GM21360 (cell line): ENCODE data around the gene SACM1L.

Experiments
- ATAC-seq: cut with Tn5 transposase; IDR thresholded peaks from one replicate; pipeline ENCODE4 v1.9.1; 2021; ENCODE audit warnings: mild to moderate bottlenecking, moderate library complexity; ENCODE audit not compliant: unreplicated experiment

Gene SACM1L

DNA sequence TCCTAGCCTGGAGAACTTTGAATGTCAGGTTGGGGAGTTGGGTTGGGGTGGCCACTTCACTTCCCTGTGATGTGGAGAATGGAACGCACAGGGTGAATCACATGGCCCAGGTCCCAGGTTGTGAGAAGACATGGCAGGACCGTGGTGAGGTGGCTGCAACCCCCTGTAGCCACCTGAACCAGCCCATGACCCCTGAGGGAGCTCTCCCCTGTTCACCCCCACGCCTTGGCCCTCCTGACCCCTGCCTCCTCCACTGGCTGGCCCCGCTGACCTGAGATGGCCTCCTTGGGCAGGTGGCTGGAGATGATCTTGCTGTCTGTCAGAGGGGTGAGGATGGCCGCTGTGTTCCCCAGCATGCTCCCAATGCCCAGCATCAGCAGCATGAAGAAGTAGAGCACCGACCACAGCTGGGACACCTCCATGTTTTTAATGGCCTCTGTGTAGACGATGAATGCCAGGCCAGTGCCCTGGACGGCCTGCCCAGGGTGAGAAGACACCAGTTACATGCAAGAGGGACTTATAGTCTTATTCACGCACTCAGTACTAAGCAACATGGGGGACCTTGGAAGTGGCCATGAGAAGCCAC lies 76.2 kb downstream of the SACM1L start:
- ATAC-seq = no peak

GRCh38 chr3:45765958-45766357 lies 76.8 kb downstream of the SACM1L start:
- ATAC-seq = no peak

GRCh38 chr3:45771166-45771775 lies 82.1 kb downstream of the SACM1L start:
- ATAC-seq = no peak

- no peak for ATAC-seq
Observed at GRCh38 chr3:45771831-45772230, 82.6 kb downstream of the SACM1L start.

DNA sequence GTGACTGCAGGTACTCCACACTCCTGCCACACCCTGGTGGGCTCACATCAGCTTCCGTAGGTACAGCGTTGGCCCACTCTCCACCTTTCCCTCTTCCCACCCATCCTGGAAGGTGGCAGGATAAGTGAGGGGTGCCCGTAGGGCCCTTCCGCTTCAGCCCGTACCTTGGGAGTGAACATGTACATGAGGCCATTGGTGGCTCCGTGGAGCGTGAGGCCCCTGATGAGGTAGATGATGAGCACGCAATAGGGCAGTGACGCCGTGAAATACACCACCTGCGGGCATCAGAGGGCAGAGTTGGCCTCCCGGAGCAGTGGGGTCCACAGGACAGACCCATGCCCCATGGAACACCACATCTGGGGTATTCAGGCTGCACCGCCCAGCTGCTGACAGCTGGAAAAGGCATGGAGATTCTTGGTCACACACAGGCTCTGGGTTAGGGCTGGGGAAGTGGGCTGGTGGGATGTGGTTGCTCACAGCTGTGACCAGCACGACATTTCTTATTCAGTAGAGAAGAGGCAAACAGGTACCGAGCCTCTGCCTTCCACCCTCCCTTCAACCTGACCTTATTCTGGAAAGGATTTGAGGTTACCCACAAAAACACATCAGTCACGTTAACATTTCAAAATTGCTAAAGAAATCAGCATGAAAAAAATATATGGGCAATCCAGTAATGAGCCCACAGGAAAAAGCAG lies 83.3 kb downstream of the SACM1L start:
- ATAC-seq = no peak

DNA sequence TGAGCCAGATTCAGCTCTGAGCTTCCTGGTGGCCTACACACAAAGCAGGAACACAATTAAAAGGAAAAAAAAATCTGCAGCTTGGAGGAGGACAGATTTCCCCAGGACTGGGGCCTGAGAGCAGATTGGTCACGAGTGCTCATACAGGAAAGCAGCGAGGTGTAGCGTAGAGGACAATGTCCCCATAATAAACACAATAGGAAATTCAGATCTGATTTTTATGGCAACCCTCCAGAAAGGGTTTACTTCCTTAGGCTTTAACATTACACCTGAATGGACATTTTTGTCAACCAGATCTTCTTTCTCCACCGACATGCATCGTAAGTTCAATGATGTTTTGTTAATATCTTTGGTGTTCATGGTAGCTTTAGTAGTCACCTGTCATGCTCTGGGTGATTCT lies 83.9 kb downstream of the SACM1L start:
- ATAC-seq = no peak

GRCh38 chr3:45773714-45774449 lies 84.7 kb downstream of the SACM1L start:
- no peak for ATAC-seq

DNA sequence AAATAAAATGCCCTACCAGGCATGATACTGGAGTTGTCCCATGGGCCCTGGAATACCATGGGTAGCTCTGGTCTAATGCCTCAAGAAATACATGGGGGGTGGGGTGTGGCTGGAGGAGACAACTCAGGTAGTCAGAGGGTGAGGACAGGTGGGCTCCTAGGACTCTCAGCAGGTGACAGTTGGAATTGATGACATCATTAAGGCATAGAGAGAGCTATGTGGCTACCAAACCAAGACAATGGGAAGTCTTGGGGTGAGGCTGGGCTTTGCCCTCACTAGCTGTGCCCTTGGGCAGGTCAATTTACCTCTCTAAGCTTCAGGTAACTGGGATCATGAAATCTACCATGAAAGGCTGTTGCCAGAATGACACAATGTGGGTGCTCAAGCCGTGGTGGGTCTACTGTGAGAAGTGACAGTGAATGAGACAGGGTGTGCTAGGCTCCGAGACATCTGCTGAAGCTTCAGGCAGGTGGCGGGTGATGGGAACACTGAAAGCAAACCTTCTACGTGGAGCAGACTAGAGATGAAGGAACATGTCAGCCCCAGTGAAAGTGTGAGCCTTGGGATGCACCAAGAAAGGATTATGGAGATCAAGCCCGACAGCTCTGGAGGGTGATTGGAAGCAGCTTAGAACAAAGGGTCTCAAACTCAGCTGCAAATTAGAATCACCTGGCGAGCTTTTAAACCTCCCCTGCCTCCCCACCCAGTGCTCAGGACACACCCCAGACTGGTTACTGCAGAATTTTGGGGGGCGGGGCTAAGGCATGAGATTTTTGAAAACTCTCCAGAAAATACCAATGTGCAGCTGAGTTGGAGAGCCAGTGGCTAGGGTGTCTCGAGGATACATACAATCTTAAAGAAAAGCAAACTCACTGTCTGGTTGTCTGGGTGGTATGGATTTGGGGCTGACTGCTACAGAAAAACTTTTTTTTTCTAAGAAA lies 85.7 kb downstream of the SACM1L start:
- ATAC-seq = no peak

GRCh38 chr3:45775571-45776300 lies 86.5 kb downstream of the SACM1L start:
- ATAC-seq = no peak

- ATAC-seq = no peak
Observed at GRCh38 chr3:45776301-45776595, 87.1 kb downstream of the SACM1L start.

DNA sequence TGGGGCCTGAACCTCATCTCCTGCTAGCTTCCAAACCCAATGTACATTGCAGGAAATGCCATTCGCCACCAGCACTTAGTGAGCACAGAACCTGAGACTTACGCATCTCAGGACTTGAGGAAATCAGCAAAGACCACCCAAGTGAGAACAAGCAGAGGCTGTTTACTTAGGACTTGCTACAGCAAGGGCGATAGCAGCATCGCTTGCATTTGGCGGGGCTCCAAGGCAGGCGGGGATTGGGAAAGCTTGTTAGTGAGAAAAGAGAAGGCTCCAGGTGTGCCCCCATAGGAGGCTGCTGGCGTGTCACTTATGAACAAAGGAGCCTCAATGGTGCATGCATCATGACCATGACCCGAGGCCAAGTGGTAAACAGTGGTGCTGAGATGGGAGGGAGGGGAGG lies 87.4 kb downstream of the SACM1L start:
- no peak for ATAC-seq

DNA sequence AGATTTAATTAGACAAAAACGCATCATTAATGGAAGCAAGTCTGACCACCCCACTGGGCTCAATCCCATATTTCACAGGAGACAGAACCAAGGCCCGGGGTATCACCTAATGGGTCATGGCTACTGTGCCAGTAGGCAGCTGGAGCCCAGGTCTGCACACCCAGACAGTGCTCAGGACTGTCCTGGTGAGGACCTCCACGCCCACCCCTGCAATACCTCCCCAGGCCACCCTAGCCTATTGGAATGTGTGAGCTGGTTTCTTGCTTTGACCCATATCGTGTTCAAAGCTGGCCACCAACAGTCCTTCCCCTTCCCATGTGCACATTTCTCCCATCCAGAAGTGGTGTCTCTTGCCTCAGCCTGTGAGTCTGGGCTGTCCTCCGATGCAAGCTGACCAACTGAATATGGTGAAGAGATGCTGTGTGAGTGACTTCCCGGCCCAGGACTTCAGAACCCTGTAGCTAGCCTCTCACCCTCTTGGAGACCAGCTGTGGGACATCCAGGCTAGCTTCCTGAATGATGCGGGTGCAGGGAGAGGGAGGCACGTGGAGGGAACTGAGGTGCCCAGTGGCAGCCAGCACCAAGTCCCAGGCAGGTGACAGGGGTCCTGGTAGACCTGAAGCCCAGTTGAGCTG lies 88.0 kb downstream of the SACM1L start:
- no peak for ATAC-seq

DNA sequence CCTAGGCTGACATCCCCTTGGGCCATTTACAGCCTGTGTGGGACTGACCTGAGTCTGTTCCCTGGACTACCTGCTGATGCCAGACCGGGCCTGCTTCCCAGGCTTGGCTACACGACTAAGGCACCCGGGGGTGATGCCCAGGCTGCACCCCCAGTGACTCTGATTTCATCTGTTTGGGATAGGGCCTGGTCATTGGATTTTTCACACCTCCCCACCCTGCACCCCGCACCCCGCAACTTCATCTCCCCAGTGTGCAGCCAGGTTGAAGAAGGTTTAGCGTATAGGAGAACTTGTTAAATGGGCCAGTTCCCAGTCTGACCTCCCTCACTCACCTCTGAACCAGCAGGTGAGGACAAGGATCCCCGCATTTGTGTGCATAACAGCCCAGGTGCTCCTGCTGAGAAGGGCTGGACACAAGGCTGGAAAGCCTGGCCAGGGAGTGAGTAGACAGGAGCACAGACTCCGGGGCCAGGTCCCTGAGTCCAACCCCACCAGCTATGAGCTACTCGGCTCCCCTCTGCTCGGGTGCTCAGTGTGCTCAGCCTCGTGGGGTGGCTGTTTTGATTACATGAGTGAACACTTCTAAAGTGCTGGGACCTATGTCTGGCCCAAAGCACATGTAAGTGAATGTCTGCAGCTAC lies 88.7 kb downstream of the SACM1L start:
- no peak for ATAC-seq

DNA sequence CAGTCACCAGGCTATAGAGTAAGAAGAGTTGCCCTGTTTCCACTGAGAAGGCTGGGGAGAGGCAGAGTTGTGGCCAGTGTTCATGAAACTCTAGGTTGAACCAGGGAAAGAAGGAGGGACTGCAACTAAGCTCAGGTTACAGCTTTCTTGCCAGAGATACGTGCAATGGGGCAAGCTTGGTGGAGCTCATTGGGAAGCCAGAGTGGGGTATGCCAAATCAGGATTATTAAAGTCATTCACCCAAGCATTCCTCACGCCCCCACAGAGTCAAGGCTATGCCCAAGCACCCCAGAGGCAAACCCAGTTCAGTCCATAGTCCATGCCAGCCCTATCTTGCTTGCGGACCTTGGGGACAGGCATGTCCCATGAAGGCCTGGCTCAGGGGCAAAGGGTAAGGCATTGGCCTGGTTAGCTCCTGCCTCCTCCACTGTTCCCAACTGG lies 89.6 kb downstream of the SACM1L start:
- ATAC-seq = no peak

DNA sequence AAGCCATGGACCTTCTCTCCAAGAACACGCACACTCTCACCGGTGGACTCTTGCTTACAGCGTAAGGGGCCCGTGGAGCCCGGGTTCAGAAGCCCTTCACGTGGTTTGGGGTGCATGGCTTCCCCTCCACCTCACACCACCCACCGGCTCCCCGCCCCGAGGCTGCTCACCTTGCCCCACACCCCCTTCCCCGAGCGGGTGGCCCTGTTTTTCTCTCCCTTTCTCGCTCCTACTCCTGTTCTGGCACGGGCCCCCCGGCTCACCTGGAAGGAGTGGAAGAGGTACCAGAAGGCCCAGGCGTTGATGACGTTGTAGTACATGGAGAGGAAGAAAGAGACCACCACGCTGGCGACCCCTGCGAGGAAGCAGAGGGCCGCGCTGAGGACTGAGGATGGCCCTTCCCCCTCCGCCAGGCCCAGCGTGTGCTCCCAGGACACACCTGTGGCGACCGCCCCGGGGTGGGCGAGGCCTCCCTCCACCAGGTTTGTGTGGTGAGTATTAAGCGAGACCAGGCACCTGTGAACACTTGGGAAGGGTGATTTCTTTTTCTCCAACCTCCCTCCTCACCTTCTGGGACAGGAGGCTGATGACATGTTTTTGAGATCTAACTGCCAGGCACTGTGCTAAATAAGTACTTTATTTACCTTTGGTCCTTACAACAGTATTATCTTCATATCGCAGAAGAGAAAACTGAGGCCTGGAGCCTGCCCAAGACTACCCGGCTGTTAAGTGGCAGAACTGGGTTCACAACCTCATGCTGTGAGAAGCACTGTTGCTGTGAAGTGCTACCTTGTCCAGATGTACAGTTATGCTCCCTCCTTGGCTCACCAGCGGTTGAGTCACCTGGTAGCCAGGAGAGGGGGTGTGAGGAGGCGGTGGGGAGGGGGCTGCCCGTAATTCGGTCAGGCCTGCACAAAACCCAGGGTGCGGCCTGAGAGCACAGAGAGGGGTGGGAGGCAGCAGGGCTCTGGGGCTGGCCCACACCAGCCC lies 90.8 kb downstream of the SACM1L start:
- ATAC-seq = no peak

DNA sequence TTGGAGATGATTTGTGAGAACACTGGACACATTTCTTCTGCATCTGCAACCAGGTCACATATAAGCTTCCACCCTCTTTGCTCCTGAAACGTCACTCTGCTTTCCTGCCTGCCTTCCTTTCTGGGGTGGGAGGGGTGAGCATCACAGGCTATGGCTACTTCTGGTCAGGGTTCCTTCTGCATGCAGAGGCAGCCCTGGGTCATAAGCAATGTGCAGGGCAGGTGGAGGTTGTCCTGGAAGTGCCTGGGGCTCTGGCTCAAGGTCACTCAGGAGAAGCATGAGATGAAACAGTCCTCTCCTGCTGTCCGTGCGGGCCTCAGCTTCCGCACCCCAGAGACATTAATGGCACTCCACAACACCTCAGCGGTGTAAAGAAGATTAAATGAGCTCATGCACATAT lies 92.1 kb downstream of the SACM1L start:
- no peak for ATAC-seq

GRCh38 chr3:45781841-45782240 lies 92.6 kb downstream of the SACM1L start:
- ATAC-seq = no peak

GRCh38 chr3:45782381-45782780 lies 93.2 kb downstream of the SACM1L start:
- ATAC-seq = no peak
